NCI-H1048 (cell line): ENCODE measurements around the gene GFRAL.

ENCODE experiments used
- DNase-seq: peaks from one replicate; lab custom pipeline; 2025; lab: John Stamatoyannopoulos, UW

The GFRAL gene

GRCh38 chr6:55433446-55434130 is 106.3 kb downstream of the GFRAL start:
- DNase-seq, result no peak

- no peak for DNase-seq
These were observed 109.9 kb downstream of the GFRAL start for GRCh38 chr6:55437141-55437540.

DNA sequence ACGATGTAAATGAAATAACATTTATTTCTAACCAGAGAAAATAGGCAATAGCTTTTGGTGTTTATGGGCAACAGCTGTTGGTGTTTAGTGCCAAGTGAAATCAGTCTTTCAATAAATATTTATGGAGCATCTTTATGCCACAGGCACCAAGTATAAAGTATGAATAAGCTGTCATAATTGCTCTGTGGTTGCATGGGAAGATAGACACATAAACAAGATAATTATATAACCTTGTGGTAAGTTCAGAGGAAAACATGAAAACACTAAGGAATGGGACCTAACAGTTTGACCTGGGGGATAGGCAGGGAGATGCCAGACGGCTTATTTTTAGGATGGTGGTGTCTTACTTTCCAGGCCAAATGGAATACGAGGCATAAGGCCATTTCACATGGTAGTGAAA is 110.9 kb downstream of the GFRAL start:
- DNase-seq, result no peak

DNA sequence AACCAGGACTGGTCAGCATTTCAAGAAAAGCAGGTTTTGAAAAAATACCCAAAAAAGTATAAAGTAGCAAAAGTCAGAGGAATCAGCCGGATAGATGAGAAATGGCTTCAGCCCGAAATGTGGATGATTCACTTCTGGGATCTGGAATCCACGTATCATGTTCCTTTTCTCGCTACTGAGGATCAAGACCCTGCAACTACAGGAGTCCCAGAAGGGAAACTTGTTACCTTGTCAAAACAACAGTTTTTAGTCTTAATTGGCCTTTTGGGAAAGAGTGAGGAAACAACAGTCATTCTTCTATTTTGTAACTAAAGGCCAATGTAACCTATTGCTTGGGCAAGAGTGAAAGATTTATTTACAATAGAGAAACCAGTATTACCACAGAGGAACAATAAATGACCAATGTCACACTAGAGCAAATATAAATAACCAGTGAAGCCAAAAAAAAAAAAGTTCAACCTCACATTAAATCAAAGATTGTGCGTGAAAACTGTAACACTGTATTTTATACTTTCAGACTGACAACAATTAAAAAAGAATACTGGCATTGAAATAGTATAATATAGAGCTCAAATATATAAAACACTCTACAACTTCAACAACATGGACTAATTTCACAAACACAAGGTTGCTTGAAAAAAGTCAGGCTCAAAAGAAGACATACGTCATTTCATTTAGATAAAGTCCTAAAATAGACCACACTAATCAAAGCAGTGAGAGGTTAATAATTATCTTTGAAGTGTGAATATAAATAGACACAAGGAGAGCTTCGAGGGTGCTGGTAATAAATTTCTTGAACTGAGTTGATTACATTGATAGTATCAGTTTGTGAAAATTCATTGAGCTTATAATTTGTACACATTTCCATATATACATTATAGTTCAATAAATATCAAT is 116.2 kb downstream of the GFRAL start:
- DNase-seq, result no peak

DNA sequence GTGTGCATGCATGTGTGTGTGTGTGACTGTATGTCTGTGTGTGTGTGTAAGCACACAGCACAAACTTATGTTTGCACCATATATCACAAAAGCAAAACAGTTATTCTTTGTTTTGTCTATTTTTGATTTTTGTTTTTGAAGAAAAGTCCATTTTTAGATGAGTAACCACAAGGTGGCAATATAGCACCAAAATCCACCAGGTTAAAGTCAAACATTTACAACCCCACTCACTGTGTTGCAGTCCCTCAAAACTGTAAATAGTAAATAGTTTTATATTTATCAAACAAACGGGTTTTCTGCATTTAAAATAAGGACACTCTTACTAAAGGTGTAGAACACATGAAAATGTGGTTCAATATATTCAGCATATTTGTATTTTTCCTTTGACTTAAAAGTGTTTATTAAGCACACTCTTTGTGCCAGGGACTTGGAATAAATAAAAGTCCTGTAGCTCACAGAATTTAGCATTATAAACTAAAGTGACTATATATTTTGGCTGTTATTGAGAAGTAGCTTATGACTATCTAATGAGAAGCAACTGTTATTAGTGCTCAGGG is 118.5 kb downstream of the GFRAL start:
- DNase-seq, result no peak

DNA sequence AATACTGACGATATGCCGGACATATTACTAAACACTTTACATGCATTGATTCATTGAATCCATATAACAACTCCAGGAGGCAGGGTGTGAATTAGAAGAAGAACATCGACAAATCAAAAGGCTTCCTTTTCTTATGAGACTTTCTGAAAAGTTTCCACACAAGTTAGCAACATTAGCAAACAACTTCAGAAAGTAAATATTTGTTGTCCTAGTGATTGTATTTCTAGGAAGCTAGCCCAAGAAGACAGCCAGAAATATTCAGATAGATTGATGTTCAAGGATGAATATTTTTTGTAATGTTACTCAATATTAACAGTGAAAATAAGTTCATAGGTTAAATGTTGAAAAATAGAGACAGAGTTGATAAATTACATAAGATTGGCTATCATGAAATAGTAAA is 120.6 kb downstream of the GFRAL start:
- no peak for DNase-seq

GRCh38 chr6:55448451-55448850 is 121.2 kb downstream of the GFRAL start:
- DNase-seq, result no peak

GRCh38 chr6:55449225-55449624 is 122.0 kb downstream of the GFRAL start:
- no peak for DNase-seq

- DNase-seq, result no peak
These were observed 122.7 kb downstream of the GFRAL start for GRCh38 chr6:55450005-55450404.
